H1 (cell line): ENCODE data around the gene GALNT17. TPM values are rescaled to one million over a fixed set of nuclear protein-coding genes. Genes with fewer than 3 reads are reported as not detected.

Source experiments
- ASH2L ChIP-seq: fragments of 200-600, 300-600 bp; sonication (generic); IDR thresholded peaks from one replicate; pipeline ENCODE4 v1.7.1; 2017; ENCODE audit warnings: low read length
- GTF2F1 ChIP-seq: IDR thresholded peaks from 2 replicates; pipeline ENCODE4 v1.6.1; 2012; ENCODE audit warnings: low read depth, low read length, improper control_type of control experiment, borderline replicate concordance
- KDM4A ChIP-seq: IDR thresholded peaks from one replicate; pipeline ENCODE4 v1.7.1; 2012; ENCODE audit warnings: low read depth, mild to moderate bottlenecking, moderate library complexity, low read length, inconsistent platforms; ENCODE audit not compliant: severe bottlenecking
- MAFK ChIP-seq: IDR thresholded peaks from 2 replicates; pipeline ENCODE4 v1.6.1; 2012; ENCODE audit warnings: low read depth, mild to moderate bottlenecking, improper control_type of control experiment, low read length
- PHF8 ChIP-seq: fragments of 200-600 bp; sonication (generic); conservative IDR thresholded peaks from 2 replicates; pipeline ENCODE4 v1.7.1; 2012; ENCODE audit warnings: low read depth, mild to moderate bottlenecking, inconsistent platforms, low read length, moderate library complexity
- POLR2A ChIP-seq, 2 experiments: IDR thresholded peaks; 1 replicate in 1 of 2; 2 replicates in 1 of 2; pipeline ENCODE4 v1.6.1; 2011; ENCODE audit warnings: low read depth in 2 of 2, low read length in 2 of 2, mild to moderate bottlenecking in 2 of 2; ENCODE audit errors: control extremely low read depth in 1 of 2
- RAD21 ChIP-seq, 2 experiments: IDR thresholded peaks in 1 of 2; conservative IDR thresholded peaks in 1 of 2; 2 replicates each; pipeline ENCODE4 v1.6.1; 2011; ENCODE audit warnings: low read depth in 2 of 2, low read length in 2 of 2, improper control_type of control experiment in 1 of 2, inconsistent platforms in 1 of 2, mild to moderate bottlenecking in 1 of 2, moderate library complexity in 1 of 2
- polyA plus RNA-seq, 7 experiments: library from polyadenylated mRNA; depleted of rRNA in 3 of 7; stranded (reverse) in 5 of 7; unstranded in 2 of 7; fragments of >200 nt in 5 of 7; fragments of 200-250 nt in 2 of 7; gene quantifications; 1 replicate in 5 of 7; 2 replicates in 1 of 7; 4 replicates in 1 of 7; pipeline versions ENCODE4 v1.2.1 to v1.2.3, GENCODE V29; 2011 to 2013; ENCODE audit warnings: missing spikeins in 2 of 7, mixed read lengths in 2 of 7
- total RNA-seq: library from RNA; stranded (reverse); fragmentation: NEBNext Ultra II Directional; extraction: Animal tissue kit (Norgen Biotek cat#: 25700); gene quantifications from 2 replicates; pipeline ENCODE4 v1.2.1, GENCODE V29; 2021

GALNT17 gene
- total and polyA plus RNA-seq, 2 of the 8 experiments (the other 6 are each of a cell fraction or from before 2014, with no cell fraction given), result 37.7 to 47.0 TPM

DNA sequence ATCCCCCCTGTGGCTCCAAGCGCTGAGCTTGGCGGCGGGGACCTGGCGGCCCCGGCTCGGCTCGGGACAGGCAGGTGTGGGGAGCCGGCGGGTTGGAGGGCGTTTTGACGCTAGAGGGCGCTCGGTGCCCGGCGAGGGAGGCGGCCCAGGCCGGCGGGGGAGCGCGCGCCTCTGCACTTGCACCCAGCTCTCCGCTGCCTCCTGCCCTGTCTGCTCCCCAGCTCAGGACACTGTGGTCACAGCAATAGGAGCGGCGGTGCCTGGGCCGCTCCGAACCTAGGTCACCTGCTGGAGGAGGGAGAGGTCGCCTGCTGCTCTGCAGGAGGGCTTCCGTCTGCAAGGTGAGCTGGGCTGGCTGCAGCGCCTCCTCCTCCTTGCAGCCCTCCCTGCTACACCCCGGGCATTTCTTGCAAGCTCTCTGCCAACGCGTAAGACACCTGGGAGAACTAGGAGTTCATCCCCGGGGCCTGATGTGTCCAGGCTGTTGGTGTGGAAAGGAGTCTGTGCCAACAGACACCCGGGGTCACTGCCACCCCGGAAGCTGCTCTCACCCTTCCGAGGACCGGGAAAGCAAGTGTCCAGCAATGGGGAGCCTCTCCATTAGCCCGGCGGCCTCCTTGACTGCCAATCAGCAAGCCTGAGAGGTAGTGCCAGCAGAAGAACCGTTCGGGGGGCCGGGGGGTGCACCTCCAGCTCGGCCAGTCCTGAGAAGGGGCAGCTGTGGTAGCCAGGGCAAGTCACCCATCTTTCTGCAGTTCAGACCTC lies 620.4 kb downstream of the GALNT17 start (continued):
- TF ChIP-seq PHF8 (no peak), GTF2F1 (0 out of 2 replicates have a peak, but pooled peaks have one; percentile 30), ASH2L (peak; percentile 60), RAD21 (IDR thresholded peaks at IDR 0.05 in 1 of 2, conservative IDR thresholded peaks at IDR 0.05 in 1 of 2; ENCODE audit: low read depth in 2 of 2, low read length in 2 of 2) (peak; percentile 91), MAFK (peak; percentile 4; the same call in 1 of the 2 replicates), KDM4A (peak; percentile 70), POLR2A (IDR thresholded peaks at IDR 0.05; ENCODE audit: control extremely low read depth in 1 of 2, low read depth in 2 of 2, low read length in 2 of 2) (no peak)
